ENCODE measurements around the gene NBPF6.
"Not testable (repeated sequence)": the region's sequence is repeated elsewhere in the genome, so short reads cannot be mapped to it uniquely, and the experiment has no call there.

GRCh38 chr1:108486707-108487106, 36.6 kb downstream of the NBPF6 start:
- not testable (repeated sequence) for TF ChIP-seq POLR2A, CTCF (IDR thresholded peaks at IDR 0.05)

Data from breast epithelium (tissue), 3 donors.